ENCODE measurements around the gene MAP2K2. TPM values are rescaled to one million over a fixed set of nuclear protein-coding genes. Genes with fewer than 3 reads are reported as not detected.
A peak's percentile ranks its signal among the peaks of the same experiment; 100 is the strongest.
"Not testable (repeated sequence)": the region's sequence is repeated elsewhere in the genome, so short reads cannot be mapped to it uniquely, and the experiment has no call there.

Gene MAP2K2
- total RNA-seq, 1 donor from 2014 or later = 96.0 TPM

DNA sequence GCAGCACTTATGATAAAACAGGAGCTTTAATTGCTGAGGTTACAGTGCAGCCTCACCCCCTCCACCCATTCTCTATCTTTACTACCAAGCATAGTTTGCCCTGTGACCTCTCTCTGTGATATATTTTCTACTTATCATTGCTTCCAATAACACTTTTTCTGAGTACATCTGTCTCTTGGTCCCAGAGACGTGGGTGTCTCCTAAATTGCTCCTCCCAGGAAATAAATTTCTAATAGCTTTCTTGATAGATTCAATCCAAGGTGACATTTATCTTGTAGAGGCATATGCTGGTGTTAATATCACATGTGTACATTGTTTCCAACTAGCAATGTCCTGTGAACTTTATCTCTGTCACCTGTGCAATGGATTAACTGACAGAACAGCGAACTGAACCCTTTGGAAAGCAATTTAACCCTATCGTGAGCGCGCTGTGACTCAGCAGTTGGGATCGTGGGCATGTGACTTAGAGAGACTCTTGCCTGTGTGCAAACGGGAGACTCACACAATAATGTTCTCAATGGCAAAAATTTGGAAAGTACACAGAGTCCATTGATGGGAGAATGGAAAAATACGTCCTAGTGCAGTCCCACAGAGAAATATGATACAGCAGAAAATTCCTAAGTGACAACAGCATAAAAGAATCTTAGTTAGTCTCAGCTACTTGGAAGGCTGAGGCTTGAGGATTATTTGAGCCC, 7.0 kb upstream of the MAP2K2 start:
- peak; percentile 50 for DNase-seq

- DNase-seq = not testable (repeated sequence)
Observed at GRCh38 chr19:4129050-4129449, 5.1 kb upstream of the MAP2K2 start.

GRCh38 chr19:4127322-4127721, 3.4 kb upstream of the MAP2K2 start:
- not testable (repeated sequence) for DNase-seq

DNA sequence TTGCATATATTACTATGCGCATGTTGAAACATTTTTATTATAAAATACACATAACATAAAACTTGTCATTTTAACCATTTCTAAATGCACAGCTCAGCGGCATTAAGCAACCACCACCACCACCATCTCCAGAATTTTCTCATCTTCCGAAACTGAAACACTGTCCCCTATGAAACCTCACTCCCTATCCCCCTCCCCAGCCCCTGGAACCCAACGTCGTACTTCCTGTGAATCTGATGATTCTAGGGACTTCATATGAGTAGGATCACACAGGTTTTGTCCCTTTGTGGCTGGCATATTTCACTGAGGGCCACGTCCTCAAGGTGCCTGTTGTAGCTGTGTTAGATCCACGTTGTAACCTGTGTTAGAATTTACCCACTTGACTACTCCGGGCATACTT, 716 bp upstream of the MAP2K2 start:
- DNase-seq = no peak

GRCh38 chr19:4122480-4122879, 1.4 kb downstream of the MAP2K2 start:
- no peak for DNase-seq

GRCh38 chr19:4121815-4122214, 2.1 kb downstream of the MAP2K2 start:
- no peak for DNase-seq

GRCh38 chr19:4121273-4121612, 2.7 kb downstream of the MAP2K2 start:
- DNase-seq = no peak

DNA sequence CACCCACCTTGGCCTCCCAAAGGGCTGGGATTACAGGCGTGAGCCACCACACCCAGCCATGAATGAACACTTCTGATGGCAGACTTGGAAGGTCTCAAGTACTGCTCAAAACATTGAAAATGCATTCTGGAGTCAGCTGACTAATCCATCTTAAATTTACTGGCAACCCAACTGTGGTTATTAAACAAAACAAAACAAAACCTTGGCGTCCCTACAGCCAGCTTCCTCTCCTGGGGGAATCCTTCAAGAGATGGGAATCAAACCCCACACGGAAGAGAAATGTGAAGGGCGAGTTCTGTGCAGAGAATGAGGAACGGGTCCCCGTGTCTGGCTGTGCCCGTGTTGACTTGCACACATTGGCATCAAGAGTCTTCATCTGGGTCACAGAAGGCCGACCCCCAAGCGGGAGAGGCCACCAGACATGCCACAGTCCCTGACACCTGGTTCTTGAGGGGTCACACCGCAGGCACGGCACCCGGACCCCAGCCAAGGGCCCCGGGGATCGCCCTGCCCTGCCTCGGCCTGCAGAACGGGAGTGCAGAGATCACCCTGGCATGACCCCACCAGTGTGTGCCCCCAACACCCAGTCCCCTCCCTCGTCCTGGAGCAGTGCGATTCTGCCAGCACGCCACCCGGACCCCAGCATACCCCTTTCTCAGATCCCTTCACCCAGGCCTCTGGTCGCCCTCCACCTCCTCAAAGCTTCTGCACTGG, 3.2 kb downstream of the MAP2K2 start:
- no peak for DNase-seq

DNA sequence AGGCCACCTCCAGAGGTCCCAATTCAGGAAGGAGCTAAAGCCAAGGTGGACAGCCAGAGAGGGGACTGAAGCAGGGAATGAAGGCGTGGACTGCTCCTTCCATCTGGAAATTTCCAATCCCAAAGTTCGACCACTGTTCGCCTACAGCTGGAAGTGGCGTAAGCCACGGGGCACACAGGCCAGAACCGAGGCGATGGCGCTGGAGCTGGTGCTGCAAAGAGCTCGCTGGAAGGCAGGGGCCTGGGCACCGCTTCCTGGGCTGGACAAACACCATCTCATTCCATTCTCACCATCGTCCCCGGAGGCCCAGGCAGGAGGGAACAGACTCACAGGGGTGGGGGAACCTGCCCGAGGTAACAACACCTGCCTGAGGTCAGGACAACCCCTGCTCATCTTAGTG, 4.2 kb downstream of the MAP2K2 start:
- no peak for DNase-seq

DNA sequence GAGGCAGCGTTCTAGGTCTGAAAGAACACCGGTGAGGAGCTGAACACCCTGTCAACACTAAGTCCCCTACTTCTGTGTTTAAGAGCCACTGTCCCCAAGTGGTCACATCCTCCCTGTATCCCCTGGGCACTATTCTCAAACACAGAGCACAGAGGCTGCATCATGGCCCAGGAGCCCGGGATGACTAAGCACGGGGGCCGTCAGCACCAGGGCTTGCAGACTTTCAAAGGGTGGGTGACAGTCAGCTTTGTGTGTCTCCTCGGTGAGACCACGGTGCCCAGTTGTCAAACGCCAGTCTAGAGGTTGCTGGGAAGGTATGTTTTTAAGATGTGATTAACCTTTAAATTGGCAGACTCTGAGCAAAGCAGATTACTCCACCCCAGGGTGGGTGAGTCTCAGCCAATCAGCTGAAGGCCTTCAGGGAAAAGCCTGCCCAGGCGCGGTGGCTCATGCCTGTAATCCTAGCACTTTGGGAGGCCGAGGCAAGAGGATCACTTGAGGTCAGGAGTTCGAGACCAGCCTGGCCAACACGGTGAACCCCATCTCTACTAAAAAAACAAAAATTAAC, 8.0 kb downstream of the MAP2K2 start:
- DNase-seq = no peak

DNA sequence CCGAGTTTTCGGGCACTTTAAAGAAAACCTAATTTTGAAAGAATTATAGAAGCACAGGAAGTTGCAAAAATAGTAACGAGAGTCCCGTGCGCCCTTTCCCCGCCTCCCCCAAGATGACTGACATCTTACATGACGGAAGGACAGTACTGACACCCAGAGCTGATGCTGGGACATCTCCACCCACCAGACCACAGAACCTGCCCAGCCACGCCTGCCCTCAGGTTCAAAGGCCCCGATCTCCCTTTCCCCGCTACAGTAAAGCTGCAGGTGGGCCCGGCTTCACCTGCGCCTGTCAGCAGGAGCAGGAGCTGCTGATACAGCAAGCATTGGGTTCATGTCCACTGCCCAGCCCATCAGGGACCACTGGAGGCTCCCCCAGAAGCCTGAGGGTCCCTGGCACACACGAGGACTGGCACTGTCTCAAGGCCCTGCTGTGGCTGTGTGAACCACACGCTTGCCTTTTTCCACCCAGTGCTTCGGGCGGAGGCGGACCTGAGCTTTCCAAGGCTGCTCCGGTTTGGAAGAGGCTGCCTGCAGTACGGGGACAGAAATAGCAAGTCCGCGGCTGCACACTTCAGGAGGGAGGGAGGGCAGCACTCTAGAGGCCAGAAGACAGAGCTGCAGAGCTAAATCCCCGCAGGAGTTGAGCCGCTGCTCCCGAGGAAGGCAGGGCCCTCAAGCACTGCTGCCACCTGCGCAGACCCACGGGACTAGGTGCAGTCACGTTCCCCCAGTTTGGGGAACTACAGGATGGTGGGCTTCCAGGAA, 8.7 kb downstream of the MAP2K2 start:
- peak; percentile 26 for DNase-seq

DNA sequence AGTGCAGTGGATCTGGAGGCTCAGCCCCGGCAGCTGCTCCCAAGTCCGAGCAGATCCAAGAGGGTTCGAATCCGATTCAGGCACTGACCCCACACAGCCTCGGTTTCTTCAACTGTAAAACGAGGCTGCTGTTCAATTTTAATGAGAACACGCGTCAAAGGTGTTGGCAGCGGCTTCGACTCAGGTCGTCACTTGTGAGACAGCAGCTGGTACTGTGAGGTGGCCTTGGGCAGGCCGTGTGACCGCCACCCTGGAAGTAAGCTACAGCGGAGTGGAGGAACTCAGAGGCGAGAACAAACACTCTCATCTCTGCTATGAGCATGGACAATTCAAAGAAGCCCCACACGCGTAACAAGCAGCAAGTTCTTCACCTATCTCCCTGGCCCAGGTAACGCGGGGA, 9.7 kb downstream of the MAP2K2 start:
- DNase-seq = no peak

GRCh38 chr19:4113398-4114088, 10.4 kb downstream of the MAP2K2 start:
- DNase-seq = no peak

DNA sequence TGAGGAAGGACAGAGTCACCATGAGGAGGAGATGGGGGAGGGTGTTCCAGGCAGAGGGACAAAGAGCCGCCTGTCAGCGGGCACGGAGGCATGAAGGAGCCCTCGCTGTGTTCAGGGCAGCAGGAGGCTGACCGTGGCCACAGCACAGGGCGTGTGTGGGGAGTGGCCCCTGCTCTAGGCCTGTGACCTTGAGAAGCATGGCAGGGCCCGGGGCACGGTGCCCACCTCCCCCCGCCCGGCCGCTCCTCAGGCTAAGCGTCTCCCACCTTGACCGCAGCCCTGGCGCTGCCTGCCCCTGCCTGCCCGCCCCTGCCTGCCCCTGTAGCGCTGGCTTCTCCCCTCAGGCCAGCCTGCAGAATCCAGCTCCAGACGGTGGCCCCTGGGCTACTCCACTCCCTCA, 11.6 kb downstream of the MAP2K2 start:
- DNase-seq = no peak

- DNase-seq = no peak
Observed at GRCh38 chr19:4109626-4109945, 14.3 kb downstream of the MAP2K2 start.

GRCh38 chr19:4108767-4109625, 14.9 kb downstream of the MAP2K2 start:
- DNase-seq = no peak

DNA sequence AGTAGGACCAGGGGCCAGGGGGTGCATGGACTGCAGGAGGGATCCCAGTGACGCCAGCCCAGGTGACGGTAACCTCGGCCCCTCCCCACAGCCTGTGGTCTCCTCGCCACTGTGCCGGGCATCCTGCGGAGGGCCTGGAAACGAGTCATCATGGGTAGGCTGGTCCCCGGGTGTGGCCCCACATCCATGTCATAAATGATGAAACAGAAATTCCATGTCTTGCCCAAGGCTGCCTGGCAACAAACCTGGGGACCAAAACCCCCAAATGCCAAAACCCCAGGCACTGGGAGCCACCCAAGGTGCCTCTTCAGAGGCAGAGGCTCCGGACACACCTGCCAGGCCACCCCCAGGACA, 20.9 kb downstream of the MAP2K2 start:
- no peak for DNase-seq

- no peak for DNase-seq
Observed at GRCh38 chr19:4102339-4103079, 21.4 kb downstream of the MAP2K2 start.

DNA sequence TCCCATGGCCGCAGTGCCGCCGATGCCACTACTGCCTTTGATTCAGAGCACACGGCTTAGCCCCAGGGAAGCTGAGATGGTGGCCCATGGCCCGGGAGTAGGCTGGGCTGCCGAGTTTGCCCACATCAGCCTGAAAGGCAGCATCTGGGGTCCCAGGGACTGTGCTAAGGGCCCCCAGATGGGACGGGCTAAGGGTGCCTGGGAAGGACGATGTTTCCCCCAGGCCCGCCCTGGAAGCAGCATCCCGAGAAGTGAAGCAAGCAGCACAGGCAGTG, 22.5 kb downstream of the MAP2K2 start:
- DNase-seq = no peak

- no peak for DNase-seq
Observed at GRCh38 chr19:4100647-4101495, 23.1 kb downstream of the MAP2K2 start.

All from tongue (tissue), 2 donors.